CD4-positive, alpha-beta T cell (primary cell): ENCODE results near the gene GPR3. TPM values are rescaled to one million over a fixed set of nuclear protein-coding genes. Genes with fewer than 3 reads are reported as not detected.

ENCODE experiments used
- ATAC-seq: fragments of 200-7000 bp; cut with Tn5 transposase; one replicate; pipeline ENCODE4 v1.10.0; 2022; ENCODE audit warnings: mild to moderate bottlenecking; ENCODE audit not compliant: poor library complexity
- CTCF ChIA-PET: fragments of 350-600 bp; sonication (Branson Sonifier 250); formaldehyde crosslinking; loops from one replicate; lab custom pipeline; 2021; ENCODE audit warnings: antibody characterized with exemption, inconsistent platforms; lab: Charles Lee
- POLR2A ChIA-PET: fragments of 350-600 bp; sonication (Branson Sonifier 250); formaldehyde crosslinking; loops from one replicate; lab custom pipeline; 2021; ENCODE audit warnings: antibody characterized with exemption, inconsistent platforms; lab: Charles Lee
- DNase-seq, 14 experiments: peaks; one replicate each; pipeline ENCODE4 v3.0.0-alpha.2; 2013 to 2020; ENCODE audit warnings: mixed read lengths in 2 of 14
- H3K27ac ChIP-seq, 2 donors: one replicate each; pipeline versions ENCODE4 v1.5.1 to v1.7.0; 2013; ENCODE audit warnings: low read length in 2 of 2, low read depth in 1 of 2, mild to moderate bottlenecking in 1 of 2
- H3K27me3 ChIP-seq, 2 experiments: 1 replicate in 1 of 2; 2 replicates in 1 of 2; pipeline versions ENCODE4 v1.6.1 to v1.7.0; 2013; ENCODE audit warnings: low read length in 2 of 2, control low read depth in 1 of 2, mild to moderate bottlenecking in 1 of 2, moderate library complexity in 1 of 2; ENCODE audit not compliant: insufficient read depth in 2 of 2, control insufficient read depth in 1 of 2
- H3K36me3 ChIP-seq: one replicate; pipeline ENCODE4 v1.6.1; 2013; ENCODE audit warnings: low read length, control low read depth; ENCODE audit not compliant: insufficient read depth
- H3K4me1 ChIP-seq: one replicate; pipeline ENCODE4 v1.6.1; 2013; ENCODE audit warnings: low read length, control low read depth; ENCODE audit not compliant: insufficient read depth
- H3K4me3 ChIP-seq: one replicate; pipeline ENCODE4 v1.5.1; 2013; ENCODE audit warnings: mild to moderate bottlenecking, low read length, moderate library complexity
- H3K9me3 ChIP-seq, 2 experiments: 1 replicate in 1 of 2; 2 replicates in 1 of 2; pipeline versions ENCODE4 v1.6.1 to v1.7.0; 2013; ENCODE audit warnings: low read length in 2 of 2, mild to moderate bottlenecking in 2 of 2, control low read depth in 1 of 2, moderate library complexity in 1 of 2; ENCODE audit not compliant: control insufficient read depth in 1 of 2, insufficient read depth in 1 of 2
- H3K27ac Mint-ChIP-seq: one replicate; pipeline ENCODE4 v1.8.0; 2020; ENCODE audit warnings: mixed read lengths
- H3K27me3 Mint-ChIP-seq: one replicate; pipeline ENCODE4 v1.8.0; 2021; ENCODE audit warnings: mixed read lengths
- H3K36me3 Mint-ChIP-seq: one replicate; pipeline ENCODE4 v1.8.0; 2021; ENCODE audit warnings: low read depth, mixed read lengths
- H3K4me1 Mint-ChIP-seq: one replicate; pipeline ENCODE4 v1.8.0; 2021; ENCODE audit warnings: low read depth, mixed read lengths
- H3K4me3 Mint-ChIP-seq: one replicate; pipeline ENCODE4 v1.8.0; 2020; ENCODE audit warnings: mild to moderate bottlenecking, mixed read lengths
- H3K9me3 Mint-ChIP-seq: one replicate; pipeline ENCODE4 v1.8.0; 2020; ENCODE audit warnings: mixed read lengths
- intact Hi-C, 2 experiments: fragments of 100-400 bp; cut with DNase I in 1 of 2; cut with micrococcal nuclease in 1 of 2; formaldehyde crosslinking; loops; one replicate each; pipeline versions ENCODE4 v1.15.1 to v1.9.0; 2023 to 2025; cut with DNase I, micrococcal nuclease
- total RNA-seq, 174 experiments: library from RNA in 2 of 174; stranded (reverse) in 2 of 174; gene quantifications; one replicate each; pipeline ENCODE4 v1.2.3 and lab custom pipeline; 2021 to 2026
- TF ChIP-seq, protein P1 (sequence below): fragments of 200-600 bp; IDR thresholded peaks from one replicate; pipeline ENCODE4 v1.8.0; 2022; ENCODE audit warnings: antibody characterized with exemption, mild to moderate bottlenecking

The GPR3 gene
- total RNA-seq, 2 experiments from 2014 or later, result 0.14 to 0.19 TPM

DNA sequence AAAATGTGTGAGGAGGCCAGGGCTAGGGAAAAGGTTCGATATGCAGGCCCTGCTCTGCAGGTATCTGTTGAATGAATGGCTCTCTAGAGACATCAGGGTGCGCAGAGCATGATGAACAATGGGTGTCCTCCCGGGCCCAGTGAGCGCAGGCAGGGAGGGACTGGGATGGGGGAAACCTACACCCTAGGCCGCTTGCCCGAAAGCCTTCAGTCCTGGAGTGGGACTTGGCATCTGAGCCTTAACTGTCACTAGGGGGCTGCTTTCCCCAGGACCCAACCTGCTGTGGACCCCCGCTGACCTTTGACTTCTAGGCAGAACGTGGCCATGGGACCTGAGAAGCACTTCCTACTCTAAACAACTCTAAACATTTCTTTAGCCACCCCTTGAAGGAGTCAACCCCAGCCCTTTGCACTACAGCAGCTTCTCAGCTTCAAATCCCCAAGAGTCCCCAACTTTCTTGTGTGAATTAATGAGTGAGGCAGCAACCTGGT is 25.2 kb upstream of the GPR3 start:
- TF ChIP-seq, protein P1, sequence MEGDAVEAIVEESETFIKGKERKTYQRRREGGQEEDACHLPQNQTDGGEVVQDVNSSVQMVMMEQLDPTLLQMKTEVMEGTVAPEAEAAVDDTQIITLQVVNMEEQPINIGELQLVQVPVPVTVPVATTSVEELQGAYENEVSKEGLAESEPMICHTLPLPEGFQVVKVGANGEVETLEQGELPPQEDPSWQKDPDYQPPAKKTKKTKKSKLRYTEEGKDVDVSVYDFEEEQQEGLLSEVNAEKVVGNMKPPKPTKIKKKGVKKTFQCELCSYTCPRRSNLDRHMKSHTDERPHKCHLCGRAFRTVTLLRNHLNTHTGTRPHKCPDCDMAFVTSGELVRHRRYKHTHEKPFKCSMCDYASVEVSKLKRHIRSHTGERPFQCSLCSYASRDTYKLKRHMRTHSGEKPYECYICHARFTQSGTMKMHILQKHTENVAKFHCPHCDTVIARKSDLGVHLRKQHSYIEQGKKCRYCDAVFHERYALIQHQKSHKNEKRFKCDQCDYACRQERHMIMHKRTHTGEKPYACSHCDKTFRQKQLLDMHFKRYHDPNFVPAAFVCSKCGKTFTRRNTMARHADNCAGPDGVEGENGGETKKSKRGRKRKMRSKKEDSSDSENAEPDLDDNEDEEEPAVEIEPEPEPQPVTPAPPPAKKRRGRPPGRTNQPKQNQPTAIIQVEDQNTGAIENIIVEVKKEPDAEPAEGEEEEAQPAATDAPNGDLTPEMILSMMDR, result no peak
- DNase-seq (no peak), ATAC-seq (no peak)
- no peaks in the 10 kb centered on the region for H3K9me3 Mint-ChIP-seq
- intact Hi-C loops, result loop anchor here in 1 of 2 experiments (5.0 kb wide), 1 partner anchor 45 kb away; the partner anchor contains the start of gene TMEM222
- no peaks in the 10 kb centered on the region for H3K27me3 Mint-ChIP-seq
- H3K27ac ChIP-seq, result no peak overlapping the region
- no peaks in the 10 kb centered on the region for H3K36me3 Mint-ChIP-seq
- ChIA-PET POLR2A (interaction anchor here (1.5 to 2.5 kb wide), 4 partner anchors 10 to 239 kb away, joined by 3 to 30 read pairs (median 5); partner anchors contain the start of gene SYTL1), CTCF (interaction anchor here (0.6 to 3.3 kb wide), 13 partner anchors 10 to 866 kb away, joined by 3 to 33 read pairs (median 4); partner anchors contain the start of gene AHDC1)
- no peak overlapping the region for H3K4me3 ChIP-seq
- H3K4me3 Mint-ChIP-seq, result peak overlapping the region; percentile 75
- no peaks in the 10 kb centered on the region for H3K36me3 ChIP-seq
- H3K27me3 ChIP-seq, result no peaks in the 10 kb centered on the region
- H3K9me3 ChIP-seq, result no peaks in the 10 kb centered on the region
- H3K4me1 ChIP-seq, result peaks cover 43% of the 10 kb centered on the region
- H3K27ac Mint-ChIP-seq, result peak overlapping the region; percentile 5
- H3K4me1 Mint-ChIP-seq, result peaks cover 46% of the 10 kb centered on the region

DNA sequence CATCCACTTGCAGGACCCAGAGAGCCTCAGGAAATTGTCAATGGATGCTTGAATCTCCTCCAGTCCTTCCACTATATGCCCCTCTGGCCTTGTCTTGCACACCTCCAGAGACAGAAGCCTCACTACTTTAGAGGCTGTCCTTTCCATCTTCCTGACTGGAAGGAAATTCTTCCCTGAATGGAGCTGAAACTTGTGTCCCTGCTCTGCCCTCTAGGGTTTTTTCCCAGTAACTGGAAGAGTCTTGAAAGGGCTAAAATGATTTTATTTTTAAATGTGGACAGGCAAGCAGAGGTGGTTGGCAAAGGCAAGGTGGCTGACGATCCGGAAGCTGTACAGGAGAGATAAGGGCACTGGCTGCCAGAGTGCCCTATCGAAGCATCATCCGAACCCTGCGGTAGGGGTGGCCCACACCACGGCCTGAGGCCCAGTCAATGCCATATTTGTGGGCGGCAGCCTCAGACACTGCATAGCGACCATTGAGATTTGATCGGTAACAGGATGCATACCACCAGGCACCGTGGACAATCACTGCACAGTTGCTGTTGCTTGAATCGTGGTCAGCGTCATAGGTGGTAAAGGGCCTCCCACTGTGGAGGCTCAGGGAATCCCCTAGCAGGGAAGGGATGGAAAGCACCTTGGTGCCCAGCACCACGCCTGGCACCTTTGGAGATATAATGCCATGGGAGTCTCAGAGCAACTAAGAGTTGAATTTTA is 23.4 kb upstream of the GPR3 start:
- intact Hi-C loops, result loop anchor here in 1 of 2 experiments (5.0 kb wide), 1 partner anchor 47 kb away; the partner anchor contains the start of gene TMEM222
- Histone ChIP-seq H3K4me1 (peaks cover 43% of the 10 kb centered on the region), H3K4me3 (no peak overlapping the region), H3K27me3 (no peaks in the 10 kb centered on the region), H3K27ac (no peak overlapping the region), H3K36me3 (no peaks in the 10 kb centered on the region), H3K9me3 (no peaks in the 10 kb centered on the region)
- TF ChIP-seq, protein P1, result no peak
- no peaks in the 10 kb centered on the region for H3K36me3 Mint-ChIP-seq
- no peaks in the 10 kb centered on the region for H3K27me3 Mint-ChIP-seq
- ATAC-seq (no peak), DNase-seq (peak in 2 of 14 experiments; percentile 55 to 62)
- CTCF ChIA-PET, result interaction anchor here (1.2 kb wide), 2 partner anchors 19 to 36 kb away, joined by 3 read pairs; no protein-coding TSS in a partner anchor
- peak overlapping the region; percentile 23 for H3K4me3 Mint-ChIP-seq
- H3K4me1 Mint-ChIP-seq, result peaks cover 38% of the 10 kb centered on the region
- H3K27ac Mint-ChIP-seq, result peak overlapping the region; percentile 44
- POLR2A ChIA-PET, result interaction anchor here (0.7 to 1.6 kb wide), 2 partner anchors 10 to 27 kb away, joined by 3 read pairs; partner anchors contain the start of gene SYTL1
- no peaks in the 10 kb centered on the region for H3K9me3 Mint-ChIP-seq

DNA sequence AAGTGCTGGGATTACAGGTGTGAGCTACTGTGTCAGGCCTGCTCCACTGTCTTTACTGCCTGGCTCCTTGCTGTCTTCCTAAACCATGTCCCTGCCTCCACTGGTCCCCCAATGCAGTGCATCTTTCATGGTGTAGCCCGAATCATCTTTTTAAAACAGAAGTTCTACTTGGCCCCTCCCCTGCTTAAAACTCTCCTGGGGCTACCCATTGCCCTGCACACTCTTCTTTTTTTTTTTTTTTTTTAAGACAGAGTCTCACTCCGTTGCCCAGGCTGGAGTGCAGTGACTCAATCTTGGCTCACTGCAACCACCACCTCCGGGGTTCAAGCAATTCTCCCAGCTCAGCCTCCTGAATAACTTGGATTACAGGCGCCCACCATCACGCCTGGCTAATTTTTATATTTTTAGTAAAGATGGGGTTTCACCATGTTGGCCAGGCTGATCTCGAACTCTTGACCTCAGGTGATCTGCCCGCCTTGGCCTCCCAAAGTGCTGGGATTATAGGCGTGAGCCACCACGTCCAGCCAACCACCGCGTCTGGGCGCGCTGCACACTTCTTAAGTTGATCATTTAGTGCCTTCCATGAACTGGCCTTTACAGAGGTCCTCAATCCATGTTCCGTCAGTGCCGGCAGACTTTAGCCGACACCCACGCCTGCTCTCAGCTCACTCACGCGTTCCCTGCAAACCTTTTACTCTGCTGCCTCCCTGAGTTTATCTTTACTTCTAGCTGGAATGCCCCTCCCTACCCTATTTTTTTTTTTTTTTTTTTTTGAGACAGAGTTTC is 20.2 kb upstream of the GPR3 start:
- no peak overlapping the region for H3K27ac Mint-ChIP-seq
- Histone ChIP-seq H3K27me3 (no peaks in the 10 kb centered on the region), H3K9me3 (no peaks in the 10 kb centered on the region), H3K4me1 (peaks cover 17% of the 10 kb centered on the region), H3K36me3 (no peaks in the 10 kb centered on the region), H3K27ac (no peak overlapping the region), H3K4me3 (no peak overlapping the region)
- no peaks in the 10 kb centered on the region for H3K9me3 Mint-ChIP-seq
- intact Hi-C loops, result no loop called here
- ATAC-seq, result no peak
- H3K36me3 Mint-ChIP-seq, result no peaks in the 10 kb centered on the region
- POLR2A ChIA-PET, result interaction anchor here (0.6 kb wide), 1 partner anchor 301 kb away, joined by 3 read pairs; no protein-coding TSS in a partner anchor
- TF ChIP-seq, protein P1, result no peak
- peaks cover 19% of the 10 kb centered on the region for H3K4me1 Mint-ChIP-seq
- DNase-seq, result no peak
- CTCF ChIA-PET, result interaction anchor here (0.5 to 1.3 kb wide), 3 partner anchors 14 to 39 kb away, joined by 3 read pairs; no protein-coding TSS in a partner anchor
- no peak overlapping the region for H3K4me3 Mint-ChIP-seq
- no peaks in the 10 kb centered on the region for H3K27me3 Mint-ChIP-seq
